Stimulated activated CD4-positive, alpha-beta T cell treated with anti-CD3 and anti-CD28 coated beads, Interleukin-2, amount 100 ng/mL, for 48 hours (primary cell): Measurements from ENCODE around the gene PTPRH.
"Not testable (repeated sequence)": the region's sequence is repeated elsewhere in the genome, so short reads cannot be mapped to it uniquely, and the experiment has no call there.

ENCODE experiments used
- DNase-seq, 2 donors: peaks; one replicate each; pipeline ENCODE4 v3.0.0-alpha.2; 2020

PTPRH gene

DNA sequence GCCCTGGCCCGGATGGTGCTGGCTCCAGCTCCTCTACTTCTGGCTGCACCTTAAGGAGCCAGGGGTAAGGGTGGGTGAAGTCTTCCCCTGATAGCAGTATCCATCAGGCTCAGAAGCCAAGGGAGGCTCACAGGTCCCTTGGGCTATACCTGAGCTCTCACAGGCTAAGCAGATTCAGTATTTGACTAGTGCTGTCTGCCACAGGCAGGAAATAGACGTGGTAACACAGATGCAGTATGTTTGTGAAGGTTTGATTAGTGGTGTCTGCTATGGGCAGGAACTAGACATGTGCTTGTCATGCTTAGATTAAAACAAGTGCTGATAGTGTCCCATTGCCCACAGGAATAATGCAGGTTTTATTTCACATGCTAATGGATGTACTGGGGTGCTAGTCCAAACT, 33.2 kb downstream of the PTPRH start:
- DNase-seq, result no peak

DNA sequence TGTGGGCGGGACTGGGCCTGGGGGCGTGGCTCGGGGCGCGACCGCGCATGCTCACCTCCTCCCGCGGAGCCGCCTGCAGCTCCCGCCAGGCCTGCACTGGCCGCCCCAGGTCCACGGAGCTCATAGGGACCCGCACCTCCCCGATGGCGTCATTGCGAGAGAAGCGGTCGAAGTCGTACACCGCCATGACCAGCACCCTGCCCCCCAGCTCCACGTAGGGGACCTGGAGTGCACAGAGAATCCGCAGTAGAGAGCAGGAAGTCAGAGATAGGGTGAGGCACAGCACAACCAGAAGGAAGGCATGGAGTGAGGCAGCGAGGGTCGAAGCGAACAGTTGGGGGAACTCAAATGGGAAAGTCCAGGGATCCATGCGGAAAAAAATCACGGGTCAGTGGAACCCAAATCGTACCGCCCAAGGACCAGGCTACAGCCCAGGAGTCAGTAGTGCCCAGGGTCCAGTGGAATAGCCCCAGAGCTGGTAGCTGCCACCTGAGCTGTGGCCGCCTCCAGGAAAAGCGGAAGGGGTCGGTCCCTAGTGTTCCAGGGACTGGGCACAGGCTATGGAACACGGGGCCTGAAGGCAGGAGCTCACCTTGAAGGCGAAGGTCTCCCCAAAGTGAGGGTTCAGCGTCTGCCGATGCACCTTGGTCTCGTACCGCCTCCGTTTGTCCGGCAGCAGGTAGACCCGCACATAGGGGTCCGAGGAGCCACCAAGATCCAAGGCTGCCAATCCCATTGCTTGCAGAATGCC, 34.0 kb downstream of the PTPRH start:
- DNase-seq, result no peak

DNA sequence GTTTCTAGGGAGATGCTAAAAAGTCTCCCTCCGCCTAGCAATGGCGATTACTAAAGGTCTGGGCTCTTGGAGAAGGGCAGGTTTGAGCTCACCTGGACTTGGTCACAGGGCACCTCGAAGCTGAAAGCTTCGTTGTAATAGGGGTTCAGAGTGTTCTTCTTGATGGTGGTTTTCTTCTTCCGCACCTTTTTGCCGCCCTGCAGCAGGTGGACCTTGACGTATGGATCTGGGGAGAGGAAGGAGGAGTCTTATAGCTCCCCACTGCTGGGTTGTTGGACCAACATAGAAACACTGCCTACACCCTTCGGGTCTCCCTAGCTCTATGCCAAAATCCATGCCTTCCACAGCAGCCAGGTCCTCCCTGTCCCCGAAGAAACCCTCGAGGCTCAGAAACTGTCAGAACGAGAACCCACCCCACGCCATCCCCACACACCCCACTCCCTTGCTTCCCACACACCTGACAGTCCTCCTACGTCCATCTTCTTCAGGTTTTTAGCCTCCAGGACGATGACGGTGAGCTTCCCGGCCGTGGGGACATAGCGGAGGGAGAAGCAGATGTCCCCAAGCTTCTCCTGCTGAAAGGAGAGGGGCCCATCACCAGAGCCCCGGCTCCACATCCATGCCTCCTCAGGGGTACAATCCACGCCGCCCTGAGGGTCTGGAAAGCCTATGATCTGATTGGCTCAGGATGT, 34.7 kb downstream of the PTPRH start:
- DNase-seq, result no peak

DNA sequence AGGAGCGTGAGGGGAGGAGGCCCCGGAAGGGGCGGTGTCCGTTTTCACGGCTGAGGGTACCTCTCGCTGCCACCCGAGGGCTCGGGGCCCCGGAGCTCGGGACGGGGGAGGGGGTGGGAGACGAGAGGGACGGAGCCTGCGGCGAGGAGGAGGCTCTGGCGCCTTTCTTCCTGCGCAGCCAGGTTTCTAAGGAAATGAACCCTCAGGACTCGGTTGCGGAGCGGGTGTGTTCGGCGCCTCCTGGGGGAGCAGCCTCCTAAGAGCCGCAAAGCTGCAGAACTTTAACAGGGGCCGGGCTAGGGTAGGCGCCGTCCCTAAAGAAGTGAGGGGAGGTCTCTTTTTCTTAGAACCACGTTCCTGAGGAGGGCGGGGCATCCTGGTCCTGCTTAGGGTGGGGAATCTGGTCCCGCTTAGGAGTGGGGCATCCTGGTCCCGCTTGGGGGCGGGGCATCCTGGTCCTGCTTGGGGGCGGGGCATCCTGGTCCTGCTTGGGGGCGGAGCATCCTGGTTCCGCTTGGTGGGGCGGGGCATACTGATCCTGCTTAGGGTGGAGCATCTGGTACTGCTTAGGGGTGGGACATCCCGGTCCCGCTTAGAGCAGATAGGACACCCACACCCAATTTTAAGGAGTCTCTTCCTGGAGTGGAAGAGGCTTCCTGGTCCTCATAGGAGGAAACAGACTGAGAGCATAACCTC, 35.4 kb downstream of the PTPRH start:
- peak; percentile 48 to 62 for DNase-seq

DNA sequence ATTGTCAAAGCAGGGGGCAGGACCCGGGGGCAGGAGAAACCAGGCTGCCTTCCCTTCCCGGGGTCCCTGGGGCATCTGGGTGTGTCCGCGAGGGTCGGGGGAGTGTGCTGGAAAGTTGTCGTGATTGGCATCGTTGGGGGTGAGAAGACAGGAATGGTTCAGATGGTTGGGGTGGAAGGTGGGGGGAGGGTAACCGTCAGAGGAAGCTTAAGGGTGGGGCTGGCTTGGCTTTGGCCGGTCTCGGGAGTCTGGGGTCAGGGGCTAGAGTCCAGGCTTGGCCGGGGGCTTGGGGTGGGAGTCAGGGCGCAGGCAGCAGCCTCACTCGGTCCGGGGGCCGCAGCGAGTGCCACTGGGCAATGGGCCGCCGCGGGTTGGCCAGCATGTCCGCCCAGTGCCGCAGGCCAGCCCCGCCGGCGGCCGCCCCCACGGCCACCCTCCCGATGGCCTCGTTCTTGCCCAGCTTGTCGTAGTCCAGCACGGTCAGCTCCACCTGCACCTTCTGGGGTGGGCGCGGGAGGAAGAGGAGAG, 36.1 kb downstream of the PTPRH start:
- no peak for DNase-seq

DNA sequence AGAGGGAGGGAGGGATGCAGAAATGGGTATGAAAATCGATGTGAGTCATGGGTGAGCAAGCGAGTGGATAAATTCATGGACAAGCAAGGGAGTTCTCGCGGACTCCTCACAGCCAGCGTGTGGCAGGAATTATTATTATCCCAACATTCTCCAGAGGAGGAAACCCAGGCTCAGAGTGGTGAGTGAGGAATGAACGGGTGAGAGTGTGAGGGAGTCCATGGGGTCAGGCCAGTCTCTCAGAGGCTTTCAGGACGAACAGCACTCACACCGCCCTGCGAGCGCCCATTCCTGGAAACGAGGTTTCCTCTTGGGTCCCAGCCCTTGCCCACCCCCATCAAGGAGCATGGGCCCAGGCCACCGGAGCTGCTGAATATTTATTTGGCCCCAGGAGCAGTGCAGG, 36.6 kb downstream of the PTPRH start:
- DNase-seq, result no peak

DNA sequence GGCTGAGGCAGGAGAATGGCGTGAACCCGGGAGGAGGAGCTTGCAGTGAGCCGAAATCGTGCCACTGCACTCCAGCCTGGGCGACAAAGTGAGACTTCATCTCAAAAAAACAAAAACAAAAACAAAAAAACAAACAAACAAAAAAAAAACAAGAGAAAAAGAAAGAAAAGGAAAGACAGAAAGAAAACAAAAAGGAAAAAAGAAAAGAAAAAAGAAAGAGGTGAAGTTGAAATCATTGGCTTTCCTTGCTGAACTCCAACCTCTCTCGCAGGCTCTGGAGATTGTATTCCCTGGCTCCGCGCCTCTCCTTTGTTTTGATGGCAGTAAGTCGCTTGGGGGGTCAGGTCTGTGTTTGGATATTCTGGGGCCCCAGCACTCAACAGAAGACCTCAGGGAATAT, 37.0 kb downstream of the PTPRH start:
- DNase-seq, result not testable (repeated sequence)

DNA sequence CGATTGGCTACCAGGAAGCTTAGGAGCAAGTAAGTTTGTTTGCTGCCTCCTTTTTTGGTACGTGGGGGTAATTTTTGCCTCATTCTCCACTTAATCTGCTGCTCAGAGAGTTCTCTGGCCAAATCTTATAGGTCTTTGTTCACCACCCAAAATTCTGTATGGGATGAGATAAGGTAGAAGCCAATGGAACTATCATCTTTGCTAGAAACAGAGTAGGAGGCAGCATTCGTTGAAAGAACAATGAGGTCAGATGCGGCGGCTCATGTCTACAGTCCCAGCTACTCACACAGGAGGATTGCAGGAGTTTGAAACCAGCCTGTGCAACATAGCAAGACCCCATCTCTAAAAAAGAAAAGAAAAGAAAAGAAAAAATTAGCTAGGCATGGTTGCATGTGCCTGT, 37.9 kb downstream of the PTPRH start:
- DNase-seq, result no peak

DNA sequence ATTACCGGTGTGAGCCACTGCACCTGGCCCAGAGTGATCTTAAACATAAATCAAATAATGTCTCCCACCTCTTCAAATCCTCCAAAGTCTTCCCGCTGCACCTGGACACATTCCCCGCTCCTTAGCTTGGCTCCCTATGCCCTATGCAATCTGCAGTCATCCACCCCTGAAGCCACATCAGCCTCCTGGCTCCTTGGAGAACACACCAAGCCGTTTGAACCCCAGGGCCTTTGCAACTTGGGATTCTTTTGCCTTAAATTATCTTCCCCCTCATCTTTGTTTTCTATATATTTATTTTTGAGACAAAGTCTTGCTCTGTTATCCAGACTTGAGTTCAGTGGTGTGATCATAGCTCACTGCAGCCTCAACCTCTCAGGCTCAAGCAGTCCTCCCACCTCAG, 40.2 kb downstream of the PTPRH start:
- DNase-seq, result no peak

DNA sequence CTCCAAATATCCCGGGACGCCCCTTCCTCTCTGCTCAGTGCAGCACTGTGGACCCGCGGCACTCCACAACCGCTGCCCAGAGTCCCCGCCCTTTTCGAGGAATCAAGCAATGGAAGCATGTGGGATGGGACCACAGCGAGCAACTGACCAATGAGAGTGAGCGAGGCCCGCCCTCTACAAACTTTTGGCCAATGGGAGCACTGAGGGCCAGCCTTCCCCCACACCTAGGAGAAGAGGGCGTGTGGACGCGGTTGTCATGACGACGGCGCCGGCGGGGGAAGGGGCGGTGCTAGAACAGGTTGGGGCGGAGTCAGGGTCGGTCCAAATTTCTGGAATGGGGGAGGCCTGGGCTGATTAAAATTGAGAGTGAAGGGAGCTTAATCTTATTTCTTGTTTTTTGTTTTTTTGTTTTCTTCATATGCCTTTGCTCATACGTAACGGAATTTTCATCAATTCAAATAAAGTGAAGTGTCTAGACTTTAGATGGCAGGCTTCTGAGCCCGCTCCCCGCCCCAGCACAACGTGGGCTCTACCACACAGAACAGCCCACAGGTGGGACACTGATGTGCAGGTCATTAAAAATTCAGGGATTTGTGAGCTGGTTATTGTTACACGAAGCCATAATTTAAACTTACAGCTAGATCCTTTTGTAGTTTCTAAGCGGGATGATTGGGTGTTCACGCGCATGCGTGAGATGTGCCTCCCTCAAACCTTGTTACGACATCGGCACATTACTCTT, 42.6 kb downstream of the PTPRH start, which contains the start of gene DNAAF3:
DNAAF3 (minus strand) TSS at position 84 of the 739 bp plus-strand sequence. CDS start 200 bp downstream, outside the sequence.
- peak; percentile 61 to 75 for DNase-seq

DNA sequence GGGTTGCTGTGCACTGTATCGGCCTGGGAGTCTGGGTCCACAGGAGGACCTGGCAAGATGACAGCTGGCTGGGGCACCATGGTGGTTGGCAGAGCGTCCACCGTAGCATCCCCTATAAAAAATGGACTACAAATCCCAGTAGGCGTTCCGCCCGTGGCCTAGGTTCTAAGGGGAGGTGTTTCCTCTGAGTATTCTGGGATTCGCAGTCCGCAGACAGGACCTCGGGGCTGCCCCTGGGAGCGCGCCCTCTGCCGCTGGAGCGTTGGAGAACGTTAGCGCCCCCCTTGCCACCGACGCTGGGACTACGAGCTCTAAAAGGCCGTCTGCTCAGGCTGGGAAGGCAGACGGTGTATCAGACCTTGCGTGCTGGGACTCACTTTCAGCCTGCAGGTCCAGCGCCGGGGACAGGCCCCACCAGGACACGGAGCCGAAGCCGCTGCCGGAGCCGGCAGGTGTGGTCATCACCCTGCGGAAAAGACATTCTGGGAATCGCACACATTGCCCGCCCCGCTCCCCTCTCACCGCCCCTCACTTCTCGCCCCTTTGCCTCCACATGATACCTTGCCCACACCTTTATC, 43.3 kb downstream of the PTPRH start:
- peak in 1 of 2 donors; percentile 37 for DNase-seq

DNA sequence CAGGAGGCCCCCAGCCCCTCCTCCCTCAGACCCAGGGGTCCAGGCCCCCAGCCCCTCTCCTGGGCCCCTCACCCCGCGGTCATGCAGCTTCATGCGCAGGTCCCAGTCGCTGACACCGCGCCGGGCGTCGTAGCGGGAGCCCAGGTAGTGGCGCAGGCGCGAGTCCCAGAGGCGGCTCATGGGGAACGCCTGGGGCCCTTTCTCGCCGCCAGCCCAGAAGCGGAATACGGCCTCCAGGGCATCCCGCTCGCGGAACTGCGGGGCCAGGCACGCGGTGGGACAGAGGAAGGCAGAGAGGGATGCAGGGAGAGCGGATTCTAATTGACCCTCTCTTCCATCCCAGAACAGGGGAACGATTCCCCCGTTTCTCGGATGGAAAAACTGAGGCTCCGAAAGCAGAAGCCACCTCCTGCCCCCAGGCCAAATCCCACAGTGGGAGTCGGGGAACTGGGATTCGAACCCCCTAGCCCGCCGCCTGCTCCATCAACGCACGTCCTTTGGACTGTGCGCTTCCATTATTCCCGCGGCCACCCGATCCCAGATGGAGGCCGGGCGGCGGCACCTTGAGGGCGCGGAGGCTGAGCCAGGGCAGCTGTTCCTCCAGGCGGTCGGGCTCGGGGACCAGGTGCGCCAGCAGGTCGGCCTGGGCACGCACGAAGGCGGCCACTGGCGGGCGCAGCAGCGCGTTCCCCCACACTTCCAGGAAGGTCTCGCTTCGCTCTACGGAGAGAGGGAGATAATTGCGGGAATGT, 47.6 kb downstream of the PTPRH start:
- no peak for DNase-seq

DNA sequence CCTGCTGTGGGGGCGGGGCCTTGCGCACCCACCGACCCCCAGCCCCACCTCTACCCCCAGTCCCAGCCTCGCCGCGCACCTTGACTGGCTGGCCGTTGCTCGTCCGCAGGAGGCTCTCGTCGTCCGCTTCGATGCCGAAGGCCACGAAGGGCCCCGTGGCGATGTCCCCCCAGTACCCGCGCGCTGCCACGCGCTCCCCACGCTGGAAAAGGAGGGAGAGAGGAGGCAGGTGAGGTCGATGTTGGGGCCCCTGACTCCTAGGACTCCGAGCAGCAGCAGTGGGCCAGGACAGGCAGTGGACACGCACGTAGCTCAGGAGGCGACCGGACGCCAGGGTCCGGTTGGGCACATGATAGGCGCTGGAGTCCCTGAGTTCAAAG, 48.3 kb downstream of the PTPRH start:
- no peak for DNase-seq

DNA sequence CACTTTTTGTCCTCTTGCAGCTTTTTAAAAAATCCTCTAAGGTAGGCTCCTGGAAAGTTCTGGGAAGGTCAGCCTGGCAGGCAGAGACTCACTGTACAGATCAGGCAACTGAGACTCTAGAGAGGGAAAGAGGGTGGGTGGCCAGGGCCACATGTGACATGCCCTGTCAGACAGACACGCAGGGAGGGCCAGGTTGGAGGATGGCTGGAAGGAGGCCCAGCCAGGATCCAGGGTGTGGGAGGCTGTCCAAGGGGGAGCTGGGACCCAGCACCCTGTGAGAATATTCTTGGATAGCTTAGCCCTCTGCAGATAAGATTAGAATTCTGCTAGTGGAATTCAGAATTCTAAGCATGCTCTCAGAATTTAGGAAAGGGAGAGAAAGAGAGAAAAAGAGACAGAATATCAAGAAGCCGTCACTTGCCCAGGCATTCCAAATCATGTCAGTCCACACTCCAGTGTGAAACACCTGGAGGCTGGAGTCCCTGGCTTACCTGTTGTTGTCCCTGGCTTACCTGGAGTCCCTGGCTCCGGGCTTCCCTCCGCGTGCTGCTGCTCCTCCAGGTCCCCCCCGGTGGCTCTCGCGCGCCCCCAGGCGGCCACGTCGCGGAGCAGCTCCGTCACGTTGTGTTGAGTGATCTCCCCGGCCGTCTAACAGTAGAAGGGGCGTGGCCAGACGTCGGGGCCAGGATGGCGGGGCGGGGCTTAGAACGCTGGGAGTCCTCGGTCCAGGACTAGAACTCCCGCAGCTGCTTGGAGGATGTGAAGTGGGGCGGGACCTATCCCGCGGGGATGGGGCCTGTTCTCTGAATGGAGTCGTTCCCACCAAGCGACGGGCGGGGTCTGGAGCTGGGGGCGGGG, 48.9 kb downstream of the PTPRH start:
- DNase-seq, result peak; percentile 88 to 90

DNA sequence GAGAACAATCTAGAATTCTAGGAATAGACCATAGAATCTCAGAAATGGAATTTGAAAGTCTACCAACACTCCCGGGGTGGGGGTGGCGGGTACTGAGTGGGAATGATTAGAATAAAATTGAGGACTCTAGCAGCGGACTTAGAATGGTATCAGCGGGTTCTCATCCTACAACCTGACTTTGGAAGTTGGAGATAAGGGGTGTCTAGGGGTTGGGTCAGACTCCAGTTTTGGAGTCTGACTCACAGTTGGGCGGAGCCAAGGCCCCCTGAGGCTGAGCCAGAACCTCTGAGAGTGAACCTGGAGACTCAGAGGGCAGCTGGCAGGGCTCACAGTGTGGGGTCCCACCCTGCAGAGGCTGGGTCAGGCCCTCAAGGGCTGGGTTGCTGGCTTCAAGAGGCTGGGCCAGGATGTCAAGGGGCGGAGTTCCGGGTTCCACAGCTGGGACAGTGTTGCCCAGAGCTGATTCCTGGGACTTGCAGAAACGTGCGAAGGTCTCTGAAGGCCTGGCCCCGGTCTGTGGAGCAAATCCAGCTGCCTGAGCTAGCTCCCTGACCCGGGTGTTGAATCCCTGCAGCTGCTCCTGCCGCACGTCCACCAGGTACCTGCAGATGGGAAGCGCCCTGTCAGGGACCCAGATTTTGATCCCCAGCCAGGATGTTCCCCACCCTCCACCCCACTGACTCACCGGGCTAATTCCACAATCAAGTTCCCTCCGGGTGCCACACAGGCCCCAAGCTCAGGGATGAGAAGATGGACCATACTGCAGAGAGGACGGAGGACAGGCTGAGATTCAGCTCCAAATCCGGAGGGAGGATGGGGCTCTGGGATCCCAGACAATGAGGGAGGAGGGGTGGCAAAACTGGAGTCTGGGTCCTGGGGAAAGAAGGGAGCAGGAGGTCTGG, 50.2 kb downstream of the PTPRH start:
- no peak for DNase-seq

DNA sequence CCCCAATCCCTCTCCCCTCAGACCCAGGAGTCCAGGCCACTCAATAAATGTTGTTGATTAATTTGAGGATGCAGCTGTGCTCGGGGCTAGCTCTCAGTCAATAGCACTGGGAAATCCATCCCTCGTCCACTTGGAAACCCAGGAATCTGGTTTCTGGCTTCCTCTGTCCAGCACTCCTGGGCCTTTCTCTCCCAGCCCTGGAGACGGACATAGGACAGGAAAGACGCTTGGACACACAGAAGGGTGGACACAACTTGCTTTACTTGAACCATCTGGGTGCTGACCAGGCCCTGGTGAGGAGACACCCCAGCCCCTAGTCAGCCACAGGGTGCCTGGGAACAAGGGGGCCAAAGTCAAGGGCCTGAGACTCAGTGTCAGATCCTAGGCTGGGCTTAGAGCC, 50.9 kb downstream of the PTPRH start:
- DNase-seq, result no peak

DNA sequence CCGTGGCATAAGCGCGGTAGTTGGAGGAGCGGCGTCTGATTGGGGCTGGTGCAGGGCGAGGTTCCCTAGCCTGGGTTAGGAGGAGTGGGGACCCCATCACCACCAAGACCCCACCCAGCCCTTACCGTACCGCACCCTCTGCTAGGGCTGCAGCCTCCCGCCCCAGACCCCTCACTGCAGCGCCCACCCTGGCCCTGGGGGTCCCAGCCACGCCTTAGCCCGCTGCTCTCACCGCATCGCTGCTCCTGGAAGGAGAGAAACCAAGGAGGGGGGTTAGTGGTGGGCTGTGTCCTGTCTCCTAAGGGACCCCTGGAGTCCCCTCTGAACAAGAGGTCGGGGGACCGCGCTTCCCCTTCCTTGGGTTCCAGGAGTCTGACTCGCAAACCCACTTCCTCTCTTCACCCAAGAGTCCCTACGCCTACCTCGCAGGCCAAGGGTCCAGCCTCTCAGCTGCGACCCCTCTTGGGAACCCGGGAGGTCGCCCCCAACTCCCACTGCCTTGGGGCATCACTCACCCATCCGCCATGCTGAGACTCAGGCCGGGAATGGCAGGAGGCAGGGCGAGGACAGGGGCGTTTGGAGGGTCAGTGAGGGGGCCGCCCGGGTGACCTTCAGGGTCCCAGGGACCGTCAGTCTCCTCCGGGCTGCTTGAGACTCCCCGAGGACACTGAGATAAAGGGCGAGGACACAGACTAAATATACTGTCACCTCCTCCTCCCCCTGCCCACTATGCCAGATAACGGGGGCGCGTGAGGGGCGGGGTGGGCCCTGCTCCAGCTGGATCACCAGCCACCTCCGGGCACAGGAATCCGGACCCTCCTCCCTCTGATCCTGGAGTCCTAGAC, 52.0 kb downstream of the PTPRH start, which contains the start of gene TNNI3:
TNNI3 (minus strand) TSS at position 669 of the 845 bp plus-strand sequence; CDS start at position 526, 143 bp downstream.
- DNase-seq, result no peak
